Spinal cord (tissue), 10 donors: ENCODE results near the gene SS18. TPM values are rescaled to one million over a fixed set of nuclear protein-coding genes. Genes with fewer than 3 reads are reported as not detected.

ENCODE experiments used
- DNase-seq, 6 donors: peaks; one replicate each; pipeline versions ENCODE4 v3.0.0 to v3.0.0-alpha.2; 2013 to 2015; ENCODE audit warnings: low spot score in 6 of 6, low read depth in 4 of 6
- H3K27ac ChIP-seq: one replicate; pipeline ENCODE4 v1.5.1; 2013; ENCODE audit warnings: low read depth, low read length, control low read depth
- H3K27me3 ChIP-seq: one replicate; pipeline ENCODE4 v1.6.1; 2013; ENCODE audit warnings: low read length; ENCODE audit not compliant: control insufficient read depth, insufficient read depth
- H3K36me3 ChIP-seq: one replicate; pipeline ENCODE4 v1.6.1; 2013; ENCODE audit warnings: low read length; ENCODE audit not compliant: control insufficient read depth, insufficient read depth
- H3K4me1 ChIP-seq: one replicate; pipeline ENCODE4 v1.6.1; 2013; ENCODE audit warnings: low read length; ENCODE audit not compliant: control insufficient read depth, insufficient read depth
- H3K4me3 ChIP-seq: one replicate; pipeline ENCODE4 v1.5.1; 2013; ENCODE audit warnings: low read depth, low read length, control low read depth
- H3K9me3 ChIP-seq: one replicate; pipeline ENCODE4 v1.6.1; 2013; ENCODE audit warnings: low read length; ENCODE audit not compliant: control insufficient read depth, insufficient read depth
- WGBS: methylation state at CpG from one replicate; pipeline ENCODE4 v1.1.5; 2013; ENCODE audit warnings: missing lambda C conversion rate; ENCODE audit not compliant: insufficient coverage; 5-methylcytosine and 5-hydroxymethylcytosine counted together
- polyA plus RNA-seq, 2 donors: library from polyadenylated mRNA; unstranded; fragments of 120-200 nt; gene quantifications; one replicate each; pipeline ENCODE4 v1.2.1, GENCODE V29; 2013; ENCODE audit not compliant: insufficient read length in 2 of 2
- total RNA-seq, 2 donors: library from RNA; depleted of rRNA in 1 of 2; stranded (reverse); fragments of 120-200 nt in 1 of 2; fragments of >200 nt in 1 of 2; gene quantifications; one replicate each; pipeline versions ENCODE4 v1.2.3 to v1.2.4, GENCODE V29; 2013 to 2014
- donor health status: healthy.

SS18 gene
- total and polyA plus RNA-seq, 4 donors, result 52.3 to 92.0 (median 72.1) TPM

- no peaks in the 10 kb centered on the region for H3K36me3 ChIP-seq
- H3K27me3 ChIP-seq, result no peaks in the 10 kb centered on the region
- H3K4me3 ChIP-seq, result no peak overlapping the region
- H3K27ac ChIP-seq, result no peak overlapping the region
- H3K4me1 ChIP-seq, result no peaks in the 10 kb centered on the region
- WGBS, result 83% methylated on average over 1 of the region's 1 CpG
- H3K9me3 ChIP-seq, result peaks cover 1% of the 10 kb centered on the region
- no peak for DNase-seq
Measured at GRCh38 chr18:26104035-26104434, 13.6 kb upstream of the SS18 start.

GRCh38 chr18:26103579-26103978 is 13.2 kb upstream of the SS18 start:
- Histone ChIP-seq H3K27ac (no peak overlapping the region), H3K36me3 (no peaks in the 10 kb centered on the region), H3K9me3 (peaks cover 1% of the 10 kb centered on the region), H3K4me3 (no peak overlapping the region), H3K4me1 (no peaks in the 10 kb centered on the region), H3K27me3 (no peaks in the 10 kb centered on the region)
- DNase-seq, result peak in 1 of 6 donors; percentile 5
- WGBS, result 73% methylated on average over 4 of the region's 5 CpGs

GRCh38 chr18:26097563-26097962 is 7.2 kb upstream of the SS18 start:
- Histone ChIP-seq H3K4me1 (no peaks in the 10 kb centered on the region), H3K9me3 (no peaks in the 10 kb centered on the region), H3K4me3 (no peak overlapping the region), H3K27me3 (no peaks in the 10 kb centered on the region), H3K27ac (no peak overlapping the region), H3K36me3 (no peaks in the 10 kb centered on the region)
- DNase-seq, result no peak
- WGBS, result 100% methylated on average over 3 of the region's 5 CpGs

DNA sequence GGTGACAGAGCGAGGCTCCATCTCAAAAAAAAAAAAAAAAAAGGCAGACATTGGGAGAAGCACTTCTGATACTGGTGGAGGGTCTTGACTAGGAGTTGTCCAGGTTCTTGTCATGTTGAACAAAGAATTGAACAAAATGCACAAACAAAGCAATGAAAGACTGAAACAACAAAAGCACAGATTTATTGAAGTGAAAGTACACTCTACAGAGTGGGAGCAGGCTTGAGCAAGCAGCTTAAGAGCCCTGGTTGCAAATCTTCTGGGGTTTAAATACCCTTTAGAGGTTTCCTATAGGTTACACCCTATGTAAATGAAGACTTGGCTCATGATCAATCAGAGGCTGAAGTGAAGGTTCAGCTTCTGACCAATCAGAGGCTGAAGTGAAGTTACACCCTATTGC is 6.4 kb upstream of the SS18 start:
- no peak for DNase-seq

DNA sequence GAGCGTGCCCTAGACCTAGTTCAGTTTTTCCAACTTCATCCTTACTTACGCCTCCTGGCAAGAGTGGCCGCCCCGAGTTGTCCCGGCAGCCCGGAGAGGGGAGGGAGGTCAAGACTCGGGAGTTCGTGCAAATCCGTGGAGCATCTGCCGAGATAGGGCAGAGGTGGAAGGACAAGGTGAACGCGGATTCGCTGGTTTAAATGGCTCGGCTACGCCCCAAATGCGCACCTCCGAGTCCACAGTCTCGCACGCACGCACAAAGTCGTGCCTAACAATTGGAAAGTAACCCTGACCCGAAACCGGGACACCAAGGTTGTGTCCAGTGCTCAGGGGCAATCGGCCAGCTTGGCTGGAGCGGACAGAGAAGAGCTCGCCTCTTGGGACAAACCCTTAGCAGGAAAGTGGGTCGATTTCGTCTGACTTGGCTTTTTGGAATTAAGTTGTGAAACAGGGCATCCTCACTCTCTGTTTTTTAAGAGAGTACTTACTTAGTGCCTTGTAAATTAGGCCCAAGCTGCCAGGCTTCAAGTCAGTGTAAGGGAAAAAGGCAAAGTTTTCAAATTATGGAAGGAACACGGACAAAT is 726 bp upstream of the SS18 start:
- WGBS, result under 1% methylated on average over 22 of the region's 29 CpGs
- no peaks in the 10 kb centered on the region for H3K36me3 ChIP-seq
- no peaks in the 10 kb centered on the region for H3K9me3 ChIP-seq
- H3K27ac ChIP-seq, result peak overlapping the region; percentile 99
- H3K27me3 ChIP-seq, result no peaks in the 10 kb centered on the region
- H3K4me3 ChIP-seq, result peak overlapping the region; percentile 99
- DNase-seq, result peak in 2 of 6 donors; percentile 30 to 73
- peaks cover 4% of the 10 kb centered on the region for H3K4me1 ChIP-seq

More for the DNA sequence above, 6.4 kb upstream of the SS18 start:
- H3K27me3 ChIP-seq, result no peaks in the 10 kb centered on the region
- H3K4me1 ChIP-seq, result no peaks in the 10 kb centered on the region
- H3K9me3 ChIP-seq, result no peaks in the 10 kb centered on the region
- no peak overlapping the region for H3K27ac ChIP-seq
- no peaks in the 10 kb centered on the region for H3K36me3 ChIP-seq
- no peak overlapping the region for H3K4me3 ChIP-seq
- WGBS, result no CpG with 5 or more reads among the region's 1 CpG

DNA sequence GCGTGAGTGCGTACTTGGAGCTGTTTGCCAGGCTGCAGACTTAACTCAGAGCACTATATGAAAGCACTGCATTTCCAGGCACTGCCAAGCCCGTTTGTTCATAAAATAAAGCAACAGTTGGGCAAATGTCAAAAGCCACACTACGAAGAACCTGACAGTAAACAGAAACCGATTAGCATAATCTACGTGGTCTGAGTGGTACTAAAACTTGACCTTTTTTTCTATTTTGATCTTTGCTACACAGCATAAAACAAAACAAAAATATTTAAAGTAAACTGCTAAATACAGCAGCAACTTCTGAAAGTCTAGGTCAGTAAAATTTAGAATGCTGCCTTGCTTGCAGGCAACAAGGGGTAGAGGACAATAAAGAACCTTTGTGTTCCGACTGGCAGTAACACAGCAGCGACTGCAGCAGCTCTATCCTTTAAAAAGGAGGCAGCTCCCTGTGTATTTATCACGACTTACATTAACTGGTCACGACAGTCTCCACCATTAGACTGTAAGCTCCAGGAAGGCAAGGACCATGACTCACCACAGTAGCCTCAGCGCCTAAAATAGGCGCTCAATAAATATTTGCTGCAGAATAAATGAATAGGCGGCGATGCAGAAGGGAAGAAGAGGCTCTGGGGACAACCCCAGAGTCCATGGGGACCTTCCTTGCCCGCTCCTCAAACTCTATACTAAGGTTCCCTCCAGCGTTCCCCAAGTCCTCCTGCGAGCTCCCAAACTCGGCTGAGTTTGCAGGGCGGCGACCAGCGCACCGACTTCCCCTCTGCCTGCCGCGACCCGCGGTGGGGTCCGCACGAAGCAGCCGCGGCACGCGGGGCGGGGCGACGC is 902 bp downstream of the SS18 start:
- whole genome bisulfite sequencing, result 0% methylated on average over 29 of the region's 35 CpGs
- Histone ChIP-seq H3K36me3 (no peaks in the 10 kb centered on the region), H3K4me3 (peak overlapping the region; percentile 99), H3K4me1 (peaks cover 4% of the 10 kb centered on the region), H3K27me3 (no peaks in the 10 kb centered on the region), H3K27ac (peak overlapping the region; percentile 99), H3K9me3 (no peaks in the 10 kb centered on the region)
- DNase-seq, result peak; percentile 15 to 56 (median 26)

DNA sequence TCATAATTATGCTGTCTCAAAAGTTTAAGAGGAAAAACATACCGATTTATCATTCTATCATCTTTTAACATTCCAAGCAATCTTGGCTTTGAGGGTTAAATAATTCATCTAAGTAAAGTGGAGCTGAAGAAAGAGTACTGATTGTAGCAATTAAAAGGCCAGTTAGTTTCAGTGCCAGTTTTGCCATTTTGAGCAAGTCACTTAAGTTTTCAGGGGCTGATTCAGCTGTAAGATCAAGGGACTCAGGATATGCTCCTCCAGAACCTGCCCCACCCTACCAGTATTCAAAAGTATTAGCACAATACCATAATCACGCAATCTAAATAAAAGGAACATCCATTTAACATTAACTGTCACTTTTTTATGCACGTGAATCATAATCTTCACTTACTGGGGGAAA is 1.9 kb downstream of the SS18 start:
- Histone ChIP-seq H3K4me1 (peaks cover 4% of the 10 kb centered on the region), H3K36me3 (no peaks in the 10 kb centered on the region), H3K27me3 (no peaks in the 10 kb centered on the region), H3K4me3 (peak overlapping the region; percentile 99), H3K27ac (no peak overlapping the region), H3K9me3 (no peaks in the 10 kb centered on the region)
- WGBS, result 60% methylated on average over 1 of the region's 3 CpGs
- no peak for DNase-seq

- no peaks in the 10 kb centered on the region for H3K36me3 ChIP-seq
- H3K27ac ChIP-seq, result no peak overlapping the region
Measured at GRCh38 chr18:26086959-26087358, 3.5 kb downstream of the SS18 start.

GRCh38 chr18:26085056-26085455 is 5.4 kb downstream of the SS18 start:
- no peak for DNase-seq
- WGBS, result 77% methylated on average over 3 of the region's 5 CpGs
- Histone ChIP-seq H3K27me3 (no peaks in the 10 kb centered on the region), H3K9me3 (no peaks in the 10 kb centered on the region), H3K36me3 (peaks cover 4% of the 10 kb centered on the region), H3K4me1 (no peaks in the 10 kb centered on the region), H3K4me3 (no peak overlapping the region), H3K27ac (no peak overlapping the region)

More at GRCh38 chr18:26086959-26087358, 3.5 kb downstream of the SS18 start:
- Histone ChIP-seq H3K4me3 (no peak overlapping the region), H3K4me1 (peaks cover 4% of the 10 kb centered on the region), H3K27me3 (no peaks in the 10 kb centered on the region), H3K9me3 (no peaks in the 10 kb centered on the region)
- DNase-seq, result no peak
- WGBS, result no CpG with 5 or more reads among the region's 6 CpGs

DNA sequence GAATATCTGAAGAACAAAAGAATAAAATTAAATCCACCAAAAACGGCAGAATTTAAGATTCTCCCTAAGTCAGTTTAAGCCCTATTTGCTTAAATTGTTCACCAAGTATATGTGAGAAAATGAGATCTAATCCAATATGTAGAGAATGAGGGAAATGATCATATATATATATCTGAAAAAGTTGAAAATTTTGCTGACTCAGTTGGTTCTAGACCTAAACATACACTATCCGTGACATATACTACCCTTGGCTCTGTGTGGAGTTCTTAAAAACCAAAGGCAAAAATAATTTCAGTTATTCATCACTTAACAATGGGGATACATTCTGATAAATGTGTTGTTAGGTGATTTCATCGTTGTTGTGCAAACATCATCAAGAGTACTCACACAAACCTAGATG is 7.3 kb downstream of the SS18 start:
- H3K27me3 ChIP-seq, result no peaks in the 10 kb centered on the region
- peaks cover 4% of the 10 kb centered on the region for H3K36me3 ChIP-seq
- no peaks in the 10 kb centered on the region for H3K4me1 ChIP-seq
- no peak overlapping the region for H3K27ac ChIP-seq
- WGBS, result no CpG with 5 or more reads among the region's 3 CpGs
- DNase-seq, result no peak
- H3K9me3 ChIP-seq, result no peaks in the 10 kb centered on the region
- H3K4me3 ChIP-seq, result no peak overlapping the region
